ENCODE measurements around the gene SLC35F3. TPM values are rescaled to one million over a fixed set of nuclear protein-coding genes. Genes with fewer than 3 reads are reported as not detected.
"Not testable (repeated sequence)": the region's sequence is repeated elsewhere in the genome, so short reads cannot be mapped to it uniquely, and the experiment has no call there.

The SLC35F3 gene
- polyA plus RNA-seq, 1 donor, result 0.55 TPM

DNA sequence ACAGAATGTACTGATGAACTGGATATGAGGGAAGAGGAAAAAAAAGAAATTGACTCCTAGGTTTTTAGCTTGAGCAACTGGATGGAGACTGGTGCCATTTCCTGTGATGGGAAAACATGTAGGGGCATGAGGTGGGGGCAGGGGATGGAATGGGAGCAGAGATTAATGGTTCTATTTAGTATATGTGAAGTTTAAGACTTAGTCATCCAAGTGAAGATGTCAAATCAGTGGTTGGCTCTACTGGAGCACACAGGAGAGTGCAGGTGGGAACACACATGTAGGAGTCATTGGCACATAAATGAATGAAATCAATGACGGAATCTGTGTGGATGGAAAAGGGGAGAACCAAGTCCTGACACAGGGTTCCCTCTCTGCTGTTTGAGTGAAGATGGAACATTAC is 244.3 kb downstream of the SLC35F3 start:
- no peak for DNase-seq

DNA sequence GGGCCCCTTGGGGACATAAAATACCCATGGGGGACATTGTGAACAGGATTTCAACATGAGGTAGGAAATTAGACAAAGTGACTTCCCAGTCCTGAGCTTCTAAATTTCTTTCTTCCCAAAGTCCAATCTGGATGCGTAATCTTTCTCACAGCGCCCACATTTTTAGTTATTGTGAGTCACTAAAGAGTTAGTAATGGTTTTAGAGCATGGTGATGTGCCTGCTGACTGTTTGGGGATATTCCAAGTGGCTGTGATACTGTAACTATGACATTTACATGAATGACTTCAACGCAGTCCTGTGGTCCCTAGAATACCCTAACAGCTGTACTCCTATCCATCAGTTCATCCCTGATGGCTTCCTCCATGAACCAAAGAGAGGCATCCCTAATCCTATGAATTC is 244.7 kb downstream of the SLC35F3 start:
- H3K27ac ChIP-seq (ENCODE audit: low read length), result no peak overlapping the region
- no peak overlapping the region for H3K4me3 ChIP-seq (ENCODE audit: low read length)
- no peaks in the 10 kb centered on the region for H3K27me3 ChIP-seq (ENCODE audit: control insufficient read depth, insufficient read depth, low read length)
- H3K9me3 ChIP-seq (ENCODE audit: control insufficient read depth, low read depth, low read length), result no peaks in the 10 kb centered on the region
- H3K4me1 ChIP-seq (ENCODE audit: control insufficient read depth, insufficient read depth, low read length), result no peaks in the 10 kb centered on the region
- no peaks in the 10 kb centered on the region for H3K36me3 ChIP-seq (ENCODE audit: control insufficient read depth, insufficient read depth, low read length)
- DNase-seq, result no peak
- WGBS (ENCODE audit: insufficient coverage, low lambda C conversion rate), result no CpG with 5 or more reads among the region's 3 CpGs

More for the DNA sequence above, 244.3 kb downstream of the SLC35F3 start:
- Histone ChIP-seq H3K36me3 (ENCODE audit: control insufficient read depth, insufficient read depth, low read length) (no peaks in the 10 kb centered on the region), H3K27ac (ENCODE audit: low read length) (no peak overlapping the region), H3K27me3 (ENCODE audit: control insufficient read depth, insufficient read depth, low read length) (no peaks in the 10 kb centered on the region), H3K4me1 (ENCODE audit: control insufficient read depth, insufficient read depth, low read length) (no peaks in the 10 kb centered on the region), H3K9me3 (ENCODE audit: control insufficient read depth, low read depth, low read length) (no peaks in the 10 kb centered on the region), H3K4me3 (ENCODE audit: low read length) (no peak overlapping the region)
- no CpG with 5 or more reads among the region's 1 CpG for WGBS (ENCODE audit: insufficient coverage, low lambda C conversion rate)

DNA sequence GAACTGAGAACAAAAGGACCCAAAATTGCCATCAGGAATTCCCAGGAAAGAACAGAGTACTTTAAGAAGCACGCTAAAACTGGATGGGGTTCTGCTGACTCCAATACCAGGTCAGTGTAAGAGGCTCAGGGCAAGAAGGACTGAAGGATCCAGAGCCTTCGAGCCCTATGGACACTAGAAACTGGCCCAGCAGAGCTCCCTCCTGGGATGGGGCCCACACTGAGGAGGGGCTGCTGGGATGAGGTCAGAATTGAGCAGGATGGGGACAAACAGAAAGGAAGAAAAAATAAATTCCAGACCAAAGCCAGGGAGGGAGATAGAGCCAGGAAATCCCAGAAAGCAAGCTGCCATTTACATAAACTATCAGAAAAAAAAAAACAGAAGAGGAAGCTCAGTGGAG is 246.4 kb downstream of the SLC35F3 start:
- H3K27ac ChIP-seq (ENCODE audit: low read length), result no peak overlapping the region
- H3K9me3 ChIP-seq (ENCODE audit: control insufficient read depth, low read depth, low read length), result no peaks in the 10 kb centered on the region
- H3K36me3 ChIP-seq (ENCODE audit: control insufficient read depth, insufficient read depth, low read length), result no peaks in the 10 kb centered on the region
- no peaks in the 10 kb centered on the region for H3K4me1 ChIP-seq (ENCODE audit: control insufficient read depth, insufficient read depth, low read length)
- H3K27me3 ChIP-seq (ENCODE audit: control insufficient read depth, insufficient read depth, low read length), result no peaks in the 10 kb centered on the region
- no peak overlapping the region for H3K4me3 ChIP-seq (ENCODE audit: low read length)
- DNase-seq, result no peak
- whole genome bisulfite sequencing (ENCODE audit: insufficient coverage, low lambda C conversion rate), result no CpG with 5 or more reads among the region's 2 CpGs

DNA sequence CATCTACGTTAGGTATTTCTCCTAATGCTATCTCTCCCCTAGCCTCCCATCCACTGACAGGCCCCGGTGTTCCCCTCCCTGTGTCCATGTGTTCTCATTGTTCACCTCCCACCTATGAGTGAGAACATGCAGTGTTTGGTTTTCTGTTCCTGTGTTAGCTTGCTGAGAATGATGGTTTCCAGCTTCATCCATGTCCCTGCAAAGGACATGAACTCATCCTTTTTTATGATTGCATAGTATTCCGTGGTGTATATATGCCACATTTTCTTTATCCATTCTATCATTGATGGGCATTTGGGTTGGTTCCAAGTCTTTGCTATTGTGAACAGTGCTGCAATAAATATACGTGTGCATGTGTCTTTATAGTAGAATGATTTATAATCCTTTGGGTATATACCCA is 247.9 kb downstream of the SLC35F3 start:
- not testable (repeated sequence) for H3K4me1 ChIP-seq (ENCODE audit: control insufficient read depth, insufficient read depth, low read length); H3K27me3 ChIP-seq (ENCODE audit: control insufficient read depth, insufficient read depth, low read length); H3K4me3 ChIP-seq (ENCODE audit: low read length); DNase-seq; H3K9me3 ChIP-seq (ENCODE audit: control insufficient read depth, low read depth, low read length); H3K27ac ChIP-seq (ENCODE audit: low read length); H3K36me3 ChIP-seq (ENCODE audit: control insufficient read depth, insufficient read depth, low read length)
- no CpG with 5 or more reads among the region's 4 CpGs for WGBS (ENCODE audit: insufficient coverage, low lambda C conversion rate)

- Histone ChIP-seq H3K4me1 (ENCODE audit: control insufficient read depth, insufficient read depth, low read length) (no peaks in the 10 kb centered on the region), H3K27me3 (ENCODE audit: control insufficient read depth, insufficient read depth, low read length) (no peaks in the 10 kb centered on the region), H3K27ac (ENCODE audit: low read length) (no peak overlapping the region), H3K4me3 (ENCODE audit: low read length) (no peak overlapping the region), H3K9me3 (ENCODE audit: control insufficient read depth, low read depth, low read length) (no peaks in the 10 kb centered on the region), H3K36me3 (ENCODE audit: control insufficient read depth, insufficient read depth, low read length) (no peaks in the 10 kb centered on the region)
- DNase-seq, result peak; percentile 13 to 21
- 67% methylated on average over 2 of the region's 7 CpGs for WGBS (ENCODE audit: insufficient coverage, low lambda C conversion rate)
Observed at GRCh38 chr1:234154320-234155251, 250.1 kb downstream of the SLC35F3 start.

DNA sequence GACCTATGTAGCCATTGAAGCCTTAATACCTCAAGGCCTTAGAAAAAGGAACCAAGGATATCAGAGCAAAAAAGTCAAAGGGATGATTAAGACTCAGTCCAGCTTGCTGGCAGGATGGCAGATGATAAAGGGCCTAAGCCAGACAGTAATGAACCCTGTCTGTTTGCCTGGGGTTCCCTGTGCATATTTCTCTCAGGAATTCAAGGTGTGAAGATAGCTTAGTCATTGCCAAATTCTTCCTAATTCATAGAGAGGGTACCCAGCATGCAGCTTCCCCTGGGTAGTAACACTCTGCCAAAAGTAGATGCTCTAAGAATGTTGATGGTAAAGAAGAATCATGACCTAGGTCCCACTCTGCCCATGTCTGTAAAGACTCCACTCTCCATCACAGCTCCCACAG is 258.2 kb downstream of the SLC35F3 start:
- no peaks in the 10 kb centered on the region for H3K9me3 ChIP-seq (ENCODE audit: control insufficient read depth, low read depth, low read length)
- no peak overlapping the region for H3K4me3 ChIP-seq (ENCODE audit: low read length)
- H3K27me3 ChIP-seq (ENCODE audit: control insufficient read depth, insufficient read depth, low read length), result peaks cover 6% of the 10 kb centered on the region
- H3K36me3 ChIP-seq (ENCODE audit: control insufficient read depth, insufficient read depth, low read length), result no peaks in the 10 kb centered on the region
- no peak overlapping the region for H3K27ac ChIP-seq (ENCODE audit: low read length)
- no peaks in the 10 kb centered on the region for H3K4me1 ChIP-seq (ENCODE audit: control insufficient read depth, insufficient read depth, low read length)
- no peak for DNase-seq

GRCh38 chr1:234163267-234163919 is 258.9 kb downstream of the SLC35F3 start:
- Histone ChIP-seq H3K36me3 (ENCODE audit: control insufficient read depth, insufficient read depth, low read length) (no peaks in the 10 kb centered on the region), H3K4me1 (ENCODE audit: control insufficient read depth, insufficient read depth, low read length) (no peaks in the 10 kb centered on the region), H3K4me3 (ENCODE audit: low read length) (no peak overlapping the region), H3K27ac (ENCODE audit: low read length) (no peak overlapping the region), H3K27me3 (ENCODE audit: control insufficient read depth, insufficient read depth, low read length) (peaks cover 6% of the 10 kb centered on the region), H3K9me3 (ENCODE audit: control insufficient read depth, low read depth, low read length) (no peaks in the 10 kb centered on the region)
- DNase-seq, result no peak
- no CpG with 5 or more reads among the region's 6 CpGs for WGBS (ENCODE audit: insufficient coverage, low lambda C conversion rate)

DNA sequence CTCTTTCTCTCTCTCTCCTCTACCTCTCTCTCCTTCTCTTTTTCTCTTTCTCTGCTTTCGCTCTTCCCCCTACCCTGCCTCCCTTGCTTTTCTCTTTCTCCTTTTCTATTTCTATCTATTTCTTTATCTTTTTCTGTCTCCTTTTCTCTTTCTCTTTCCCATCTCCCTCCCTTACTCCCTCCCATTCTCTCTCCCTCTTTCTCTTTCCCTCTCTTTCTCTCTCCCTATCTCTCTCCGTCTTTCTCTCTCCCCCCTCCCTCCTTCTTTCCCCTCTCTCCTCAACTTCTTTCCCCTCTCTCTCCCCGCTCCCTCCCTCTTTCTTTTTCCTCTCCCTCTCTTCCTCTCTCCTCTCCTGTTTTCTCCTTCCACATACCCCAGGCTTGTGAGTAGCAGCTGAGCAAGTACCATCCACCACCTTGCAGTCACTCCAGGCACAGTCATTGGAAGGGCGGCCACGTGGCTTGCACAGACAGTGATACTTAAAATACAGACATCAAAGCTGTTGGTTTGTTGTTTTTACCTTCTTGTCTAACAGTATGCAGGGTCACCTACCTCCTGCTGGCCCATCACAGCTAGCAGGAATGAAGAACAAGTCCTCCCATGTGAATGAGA is 259.7 kb downstream of the SLC35F3 start:
- Histone ChIP-seq H3K27me3 (ENCODE audit: control insufficient read depth, insufficient read depth, low read length) (peaks cover 6% of the 10 kb centered on the region), H3K4me3 (ENCODE audit: low read length) (no peak overlapping the region), H3K27ac (ENCODE audit: low read length) (no peak overlapping the region), H3K4me1 (ENCODE audit: control insufficient read depth, insufficient read depth, low read length) (no peaks in the 10 kb centered on the region), H3K9me3 (ENCODE audit: control insufficient read depth, low read depth, low read length) (no peaks in the 10 kb centered on the region), H3K36me3 (ENCODE audit: control insufficient read depth, insufficient read depth, low read length) (no peaks in the 10 kb centered on the region)
- DNase-seq, result no peak
- 82% methylated on average over 3 of the region's 5 CpGs for WGBS (ENCODE audit: insufficient coverage, low lambda C conversion rate)

GRCh38 chr1:234168061-234168724 is 263.7 kb downstream of the SLC35F3 start:
- no peak for DNase-seq
- peaks cover 5% of the 10 kb centered on the region for H3K27me3 ChIP-seq (ENCODE audit: control insufficient read depth, insufficient read depth, low read length)
- WGBS (ENCODE audit: insufficient coverage, low lambda C conversion rate), result no CpG with 5 or more reads among the region's 7 CpGs
- H3K4me3 ChIP-seq (ENCODE audit: low read length), result no peak overlapping the region
- H3K9me3 ChIP-seq (ENCODE audit: control insufficient read depth, low read depth, low read length), result no peaks in the 10 kb centered on the region
- H3K36me3 ChIP-seq (ENCODE audit: control insufficient read depth, insufficient read depth, low read length), result no peaks in the 10 kb centered on the region
- no peaks in the 10 kb centered on the region for H3K4me1 ChIP-seq (ENCODE audit: control insufficient read depth, insufficient read depth, low read length)
- H3K27ac ChIP-seq (ENCODE audit: low read length), result no peak overlapping the region

GRCh38 chr1:234169161-234169849 is 264.8 kb downstream of the SLC35F3 start:
- H3K4me1 ChIP-seq (ENCODE audit: control insufficient read depth, insufficient read depth, low read length), result no peaks in the 10 kb centered on the region
- peaks cover 2% of the 10 kb centered on the region for H3K27me3 ChIP-seq (ENCODE audit: control insufficient read depth, insufficient read depth, low read length)
- no peak overlapping the region for H3K4me3 ChIP-seq (ENCODE audit: low read length)
- H3K9me3 ChIP-seq (ENCODE audit: control insufficient read depth, low read depth, low read length), result no peaks in the 10 kb centered on the region
- no peak overlapping the region for H3K27ac ChIP-seq (ENCODE audit: low read length)
- WGBS (ENCODE audit: insufficient coverage, low lambda C conversion rate), result no CpG with 5 or more reads among the region's 9 CpGs
- DNase-seq, result no peak
- H3K36me3 ChIP-seq (ENCODE audit: control insufficient read depth, insufficient read depth, low read length), result no peaks in the 10 kb centered on the region

Data from large intestine (tissue), 3 donors.